ENCODE results near the gene CD99. TPM values are rescaled to one million over a fixed set of nuclear protein-coding genes. Genes with fewer than 3 reads are reported as not detected.

The CD99 gene
- total and polyA plus RNA-seq, 2 of the 13 experiments (the other 11 are each of a cell fraction or from before 2014, with no cell fraction given): 78.8 to 111 TPM

DNA sequence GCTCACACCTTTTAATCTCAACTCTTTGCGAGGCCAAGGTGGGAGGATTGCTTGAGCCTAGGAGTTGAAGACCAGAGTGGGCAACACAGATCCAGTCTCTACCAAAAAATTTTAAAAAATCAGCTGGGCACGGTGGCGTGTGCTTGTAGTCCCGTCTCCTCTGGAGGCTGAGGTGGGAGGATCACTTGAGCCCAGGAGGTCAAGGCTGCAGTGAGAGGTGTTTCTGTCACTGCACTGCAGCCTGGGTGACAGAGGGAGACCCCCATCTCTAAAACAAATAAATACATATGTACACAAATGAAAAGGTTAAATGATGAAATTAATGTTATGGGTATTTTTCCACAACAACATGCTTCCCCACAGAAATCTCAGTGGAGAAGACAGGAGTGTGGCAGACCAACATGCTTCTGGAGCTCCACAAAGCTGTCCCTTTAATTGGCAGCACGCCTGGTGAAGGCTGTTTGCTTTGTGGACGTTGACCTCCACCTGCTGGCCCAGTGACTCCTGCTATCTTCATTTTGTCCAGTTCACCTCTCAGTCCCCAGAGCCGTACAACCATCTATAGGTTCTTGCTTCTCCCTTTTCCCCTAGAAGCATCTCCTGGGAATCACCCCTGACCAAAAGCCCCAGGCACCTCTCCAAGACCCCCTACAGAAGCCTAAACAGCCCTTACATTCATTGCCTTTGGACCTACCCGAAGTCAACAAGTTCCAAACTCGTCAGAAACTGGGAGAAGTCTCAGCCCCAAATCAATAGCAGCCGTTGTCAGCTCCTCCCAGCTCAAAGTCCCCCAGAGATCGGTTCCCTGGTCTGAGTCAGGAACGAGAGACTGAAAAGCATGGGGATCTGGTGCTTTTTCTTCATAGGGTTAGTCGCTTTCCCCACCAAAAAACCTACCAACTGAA is 36.4 kb upstream of the CD99 start (continued):
- TF ChIP-seq, protein P1, sequence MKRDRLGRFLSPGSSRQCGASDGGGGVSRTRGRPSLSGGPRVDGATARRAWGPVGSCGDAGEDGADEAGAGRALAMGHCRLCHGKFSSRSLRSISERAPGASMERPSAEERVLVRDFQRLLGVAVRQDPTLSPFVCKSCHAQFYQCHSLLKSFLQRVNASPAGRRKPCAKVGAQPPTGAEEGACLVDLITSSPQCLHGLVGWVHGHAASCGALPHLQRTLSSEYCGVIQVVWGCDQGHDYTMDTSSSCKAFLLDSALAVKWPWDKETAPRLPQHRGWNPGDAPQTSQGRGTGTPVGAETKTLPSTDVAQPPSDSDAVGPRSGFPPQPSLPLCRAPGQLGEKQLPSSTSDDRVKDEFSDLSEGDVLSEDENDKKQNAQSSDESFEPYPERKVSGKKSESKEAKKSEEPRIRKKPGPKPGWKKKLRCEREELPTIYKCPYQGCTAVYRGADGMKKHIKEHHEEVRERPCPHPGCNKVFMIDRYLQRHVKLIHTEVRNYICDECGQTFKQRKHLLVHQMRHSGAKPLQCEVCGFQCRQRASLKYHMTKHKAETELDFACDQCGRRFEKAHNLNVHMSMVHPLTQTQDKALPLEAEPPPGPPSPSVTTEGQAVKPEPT (CRISPR knock-in tag; IDR thresholded peaks at IDR 0.05; ENCODE audit: low read depth): no peak
- TF ChIP-seq MTF2 (CRISPR knock-in tag; IDR thresholded peaks at IDR 0.05; ENCODE audit: borderline replicate concordance) (no peak), MIER3 (CRISPR knock-in tag; IDR thresholded peaks at IDR 0.05; ENCODE audit: borderline replicate concordance) (peak; percentile 47; the same call in 1 of the 2 replicates), ADNP (CRISPR knock-in tag; IDR thresholded peaks at IDR 0.05) (0 out of 2 replicates have a peak, but pooled peaks have one; percentile 39), NCOA2 (CRISPR knock-in tag; IDR thresholded peaks at IDR 0.05) (peak; percentile 62; the same call in 1 of the 2 replicates), POLR2G (IDR thresholded peaks at IDR 0.05; ENCODE audit: low read depth, low read length) (peak; percentile 79), NR2F6 (IDR thresholded peaks at IDR 0.05) (peak; percentile 75), NR2F6 (CRISPR knock-in tag; IDR thresholded peaks at IDR 0.05) (peak; percentile 77), ZNF34 (CRISPR knock-in tag; IDR thresholded peaks at IDR 0.05; ENCODE audit: borderline replicate concordance) (0 out of 2 replicates have a peak, but pooled peaks have one; percentile 56), ZNF331 (CRISPR knock-in tag; IDR thresholded peaks at IDR 0.05) (peak; percentile 40; the same call in 1 of the 2 replicates), FOXA1 (IDR thresholded peaks at IDR 0.05) (no peak), FOXA1 (CRISPR knock-in tag; IDR thresholded peaks at IDR 0.05) (peak; percentile 84), EHMT2 (IDR thresholded peaks at IDR 0.05; ENCODE audit: borderline replicate concordance, low read depth, low read length) (peak; percentile 21; the same call in 1 of the 2 replicates), FOXJ3 (CRISPR knock-in tag; IDR thresholded peaks at IDR 0.05; ENCODE audit: borderline replicate concordance) (0 out of 2 replicates have a peak, but pooled peaks have one; percentile 31), SP5 (CRISPR knock-in tag; IDR thresholded peaks at IDR 0.05; ENCODE audit: borderline replicate concordance, low read depth) (peak; percentile 85), JUND (CRISPR knock-in tag; IDR thresholded peaks at IDR 0.05) (0 out of 2 replicates have a peak, but pooled peaks have one; percentile 18), ZNF792 (CRISPR knock-in tag; IDR thresholded peaks at IDR 0.05) (0 out of 2 replicates have a peak, but pooled peaks have one; percentile 59), KLF12 (CRISPR knock-in tag; IDR thresholded peaks at IDR 0.05; ENCODE audit: borderline replicate concordance) (no peak), BCL6 (CRISPR knock-in tag; IDR thresholded peaks at IDR 0.05) (no peak), ZNF746 (CRISPR knock-in tag; IDR thresholded peaks at IDR 0.05) (peak; percentile 48; the same call in 1 of the 2 replicates), YY1 (IDR thresholded peaks at IDR 0.05; ENCODE audit: insufficient read depth, insufficient replicate concordance, low read depth, low read length) (peak; percentile 8), FOXK2 (IDR thresholded peaks at IDR 0.05) (peak; percentile 30; the same call in 1 of the 2 replicates), TBX3 (IDR thresholded peaks at IDR 0.05; ENCODE audit: borderline replicate concordance) (no peak)
- TF ChIP-seq, protein P2, sequence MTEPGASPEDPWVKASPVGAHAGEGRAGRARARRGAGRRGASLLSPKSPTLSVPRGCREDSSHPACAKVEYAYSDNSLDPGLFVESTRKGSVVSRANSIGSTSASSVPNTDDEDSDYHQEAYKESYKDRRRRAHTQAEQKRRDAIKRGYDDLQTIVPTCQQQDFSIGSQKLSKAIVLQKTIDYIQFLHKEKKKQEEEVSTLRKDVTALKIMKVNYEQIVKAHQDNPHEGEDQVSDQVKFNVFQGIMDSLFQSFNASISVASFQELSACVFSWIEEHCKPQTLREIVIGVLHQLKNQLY (CRISPR knock-in tag; IDR thresholded peaks at IDR 0.05): peak; percentile 46; the same call in 1 of the 2 replicates
- TF ChIP-seq, protein P3, sequence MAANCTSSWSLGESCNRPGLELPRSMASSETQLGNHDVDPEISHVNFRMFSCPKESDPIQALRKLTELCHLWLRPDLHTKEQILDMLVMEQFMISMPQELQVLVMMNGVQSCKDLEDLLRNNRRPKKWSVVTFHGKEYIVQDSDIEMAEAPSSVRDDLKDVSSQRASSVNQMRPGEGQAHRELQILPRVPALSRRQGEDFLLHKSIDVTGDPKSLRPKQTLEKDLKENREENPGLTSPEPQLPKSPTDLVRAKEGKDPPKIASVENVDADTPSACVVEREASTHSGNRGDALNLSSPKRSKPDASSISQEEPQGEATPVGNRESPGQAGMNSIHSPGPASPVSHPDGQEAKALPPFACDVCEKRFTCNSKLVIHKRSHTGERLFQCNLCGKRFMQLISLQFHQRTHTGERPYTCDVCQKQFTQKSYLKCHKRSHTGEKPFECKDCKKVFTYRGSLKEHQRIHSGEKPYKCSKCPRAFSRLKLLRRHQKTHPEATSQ (CRISPR knock-in tag; IDR thresholded peaks at IDR 0.05; ENCODE audit: borderline replicate concordance): peak; percentile 20; the same call in 1 of the 2 replicates
- TF ChIP-seq, protein P4, sequence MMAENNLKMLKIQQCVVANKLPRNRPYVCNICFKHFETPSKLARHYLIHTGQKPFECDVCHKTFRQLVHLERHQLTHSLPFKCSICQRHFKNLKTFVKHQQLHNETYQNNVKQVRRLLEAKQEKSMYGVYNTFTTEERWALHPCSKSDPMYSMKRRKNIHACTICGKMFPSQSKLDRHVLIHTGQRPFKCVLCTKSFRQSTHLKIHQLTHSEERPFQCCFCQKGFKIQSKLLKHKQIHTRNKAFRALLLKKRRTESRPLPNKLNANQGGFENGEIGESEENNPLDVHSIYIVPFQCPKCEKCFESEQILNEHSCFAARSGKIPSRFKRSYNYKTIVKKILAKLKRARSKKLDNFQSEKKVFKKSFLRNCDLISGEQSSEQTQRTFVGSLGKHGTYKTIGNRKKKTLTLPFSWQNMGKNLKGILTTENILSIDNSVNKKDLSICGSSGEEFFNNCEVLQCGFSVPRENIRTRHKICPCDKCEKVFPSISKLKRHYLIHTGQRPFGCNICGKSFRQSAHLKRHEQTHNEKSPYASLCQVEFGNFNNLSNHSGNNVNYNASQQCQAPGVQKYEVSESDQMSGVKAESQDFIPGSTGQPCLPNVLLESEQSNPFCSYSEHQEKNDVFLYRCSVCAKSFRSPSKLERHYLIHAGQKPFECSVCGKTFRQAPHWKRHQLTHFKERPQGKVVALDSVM (CRISPR knock-in tag; IDR thresholded peaks at IDR 0.05): peak; percentile 99

Measured in HepG2 (cell line).